ENCODE measurements around the gene NAP1L4.
"Not testable (repeated sequence)": the region's sequence is repeated elsewhere in the genome, so short reads cannot be mapped to it uniquely, and the experiment has no call there.

NAP1L4 gene

DNA sequence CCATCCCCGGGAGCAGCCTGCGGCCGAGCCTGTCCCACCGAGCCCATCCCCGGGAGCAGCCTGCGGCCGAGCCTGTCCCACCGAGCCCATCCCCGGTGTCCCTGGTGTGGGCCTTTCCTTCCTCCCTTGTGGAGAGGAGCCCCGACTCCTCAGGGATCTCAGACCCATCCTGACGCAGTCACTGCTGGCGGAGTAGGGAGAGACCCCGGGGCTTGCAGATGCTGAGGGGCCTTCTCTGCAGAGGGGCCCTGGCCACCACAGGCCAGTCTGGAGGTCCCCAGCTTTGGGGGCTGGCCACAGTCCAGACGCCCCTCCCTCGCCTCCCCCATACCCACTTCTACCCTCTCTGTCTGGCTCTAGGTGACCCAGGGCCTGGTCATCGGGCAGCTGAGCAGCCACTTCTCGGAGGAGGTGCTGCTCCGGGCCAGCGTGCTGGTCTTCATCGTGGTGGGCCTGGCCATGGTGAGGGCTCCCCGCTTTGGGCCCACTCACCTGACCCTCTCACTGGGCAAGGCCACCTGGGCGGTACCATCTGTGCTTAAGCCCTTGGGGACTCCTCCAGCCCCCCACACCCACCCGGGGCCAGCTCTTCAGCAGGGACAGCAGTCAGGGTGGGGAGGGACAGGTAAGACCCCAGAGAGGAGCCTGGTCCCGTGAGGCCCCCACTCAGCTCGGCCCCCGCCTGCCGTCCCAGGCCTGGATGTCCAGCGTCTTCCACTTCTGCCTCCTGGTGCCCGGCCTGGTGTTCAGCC, 70.2 kb downstream of the NAP1L4 start:
- no peak for DNase-seq (ENCODE audit: low read depth)

GRCh38 chr11:2921261-2921660, 70.9 kb downstream of the NAP1L4 start:
- no peak for DNase-seq (ENCODE audit: low read depth)

GRCh38 chr11:2920343-2920742, 71.8 kb downstream of the NAP1L4 start:
- DNase-seq (ENCODE audit: low read depth): no peak

- no peak for DNase-seq (ENCODE audit: low read depth)
These were observed 72.3 kb downstream of the NAP1L4 start for GRCh38 chr11:2919837-2920236.

- DNase-seq (ENCODE audit: low read depth): no peak
These were observed 72.9 kb downstream of the NAP1L4 start for GRCh38 chr11:2919188-2919587.

GRCh38 chr11:2917842-2918490, 74.2 kb downstream of the NAP1L4 start:
- DNase-seq (ENCODE audit: low read depth): no peak

DNA sequence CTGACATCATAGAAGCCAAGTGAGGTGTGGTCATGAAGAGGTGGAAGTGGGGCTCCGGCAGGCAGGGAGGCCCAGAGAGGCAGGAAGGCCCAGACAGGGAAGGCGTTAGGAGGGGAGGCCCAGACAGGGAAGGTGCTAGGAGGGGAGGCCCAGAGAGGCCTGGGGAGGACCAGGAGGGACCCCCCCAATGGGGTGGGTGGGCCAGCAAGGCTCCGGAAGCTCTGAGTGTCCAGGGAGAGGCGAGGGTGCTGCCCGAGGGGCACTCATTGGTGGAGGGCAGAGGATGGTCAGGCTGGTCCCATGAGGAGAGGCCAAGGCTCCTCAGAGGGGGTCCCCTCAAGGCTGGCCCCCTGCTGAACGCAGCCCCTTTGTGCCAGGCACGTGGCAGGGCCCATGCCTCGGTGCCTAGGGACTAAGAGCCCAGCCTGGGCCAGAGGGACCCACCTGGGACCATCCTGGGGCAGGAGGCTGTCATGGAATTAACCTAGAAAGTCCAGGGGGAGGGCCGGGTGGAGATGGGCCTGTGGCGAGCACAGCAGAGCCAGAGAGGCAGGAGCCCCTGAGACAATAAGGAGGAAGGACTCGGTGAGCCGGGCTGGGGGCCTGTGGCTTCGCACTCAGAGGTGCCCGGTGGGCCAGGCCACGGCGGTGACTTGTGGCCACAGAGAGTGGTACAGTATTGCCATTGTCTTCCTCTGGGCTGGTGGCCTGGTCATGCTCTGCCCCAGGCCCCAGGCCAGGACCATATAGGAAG, 75.1 kb downstream of the NAP1L4 start:
- no peak for DNase-seq (ENCODE audit: low read depth)

DNA sequence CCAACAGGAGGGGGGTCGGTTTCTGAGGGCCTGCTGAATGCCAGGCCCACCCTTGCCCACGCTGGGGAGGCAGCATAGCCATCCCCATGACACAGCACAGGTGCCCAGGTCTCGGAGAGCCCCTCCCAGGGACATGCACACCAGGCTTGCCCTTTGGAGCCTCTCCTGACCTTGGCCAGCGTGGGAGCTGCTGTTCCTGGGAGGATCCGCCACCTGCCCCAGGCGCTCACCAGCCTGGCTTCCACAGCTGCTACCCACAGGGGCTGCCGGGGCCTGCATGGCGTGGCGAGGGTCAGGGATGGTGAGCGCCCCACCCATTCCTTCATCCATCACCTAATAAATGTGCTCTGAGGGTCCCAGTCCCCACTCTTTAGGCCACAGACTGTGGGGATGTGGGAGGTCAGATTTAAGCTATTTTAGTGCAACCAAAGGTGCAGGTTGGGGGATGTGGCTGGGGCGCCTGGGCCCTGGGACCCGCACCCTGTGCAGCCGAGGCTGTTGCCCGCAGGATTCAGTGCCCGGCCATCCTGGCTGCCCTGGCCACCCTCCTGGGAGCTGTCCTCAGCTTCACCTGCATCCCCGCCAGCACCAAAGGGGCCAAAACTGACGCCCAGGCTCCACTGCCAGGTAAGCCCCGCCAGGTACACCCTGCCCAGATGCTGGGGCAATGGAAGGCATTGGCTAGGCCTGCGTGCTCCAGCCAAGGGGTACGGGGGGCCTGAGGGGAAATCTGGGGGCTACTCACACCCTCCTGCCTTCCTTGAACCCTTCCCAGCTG, 75.8 kb downstream of the NAP1L4 start:
- DNase-seq (ENCODE audit: low read depth): no peak

DNA sequence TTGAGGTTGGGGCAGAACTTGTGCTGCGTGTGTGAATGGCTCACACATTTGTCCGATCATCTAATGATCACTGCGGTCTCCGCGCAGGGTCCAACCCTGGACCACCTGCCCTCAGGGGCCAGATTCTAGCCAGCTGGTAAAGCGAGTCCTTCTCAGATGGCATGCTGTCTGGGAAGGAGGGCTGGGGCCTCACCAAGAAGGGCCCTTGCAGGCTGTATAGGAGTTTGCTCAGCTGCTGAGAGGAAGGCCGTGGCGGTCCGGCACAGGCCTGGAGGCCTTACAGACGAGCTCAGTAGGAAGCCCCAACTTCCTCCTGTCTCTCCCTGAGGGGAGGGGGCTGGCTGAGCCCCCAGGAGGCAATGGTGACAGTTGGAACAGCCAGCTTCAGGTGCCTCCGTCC, 76.7 kb downstream of the NAP1L4 start:
- no peak for DNase-seq (ENCODE audit: low read depth)

DNA sequence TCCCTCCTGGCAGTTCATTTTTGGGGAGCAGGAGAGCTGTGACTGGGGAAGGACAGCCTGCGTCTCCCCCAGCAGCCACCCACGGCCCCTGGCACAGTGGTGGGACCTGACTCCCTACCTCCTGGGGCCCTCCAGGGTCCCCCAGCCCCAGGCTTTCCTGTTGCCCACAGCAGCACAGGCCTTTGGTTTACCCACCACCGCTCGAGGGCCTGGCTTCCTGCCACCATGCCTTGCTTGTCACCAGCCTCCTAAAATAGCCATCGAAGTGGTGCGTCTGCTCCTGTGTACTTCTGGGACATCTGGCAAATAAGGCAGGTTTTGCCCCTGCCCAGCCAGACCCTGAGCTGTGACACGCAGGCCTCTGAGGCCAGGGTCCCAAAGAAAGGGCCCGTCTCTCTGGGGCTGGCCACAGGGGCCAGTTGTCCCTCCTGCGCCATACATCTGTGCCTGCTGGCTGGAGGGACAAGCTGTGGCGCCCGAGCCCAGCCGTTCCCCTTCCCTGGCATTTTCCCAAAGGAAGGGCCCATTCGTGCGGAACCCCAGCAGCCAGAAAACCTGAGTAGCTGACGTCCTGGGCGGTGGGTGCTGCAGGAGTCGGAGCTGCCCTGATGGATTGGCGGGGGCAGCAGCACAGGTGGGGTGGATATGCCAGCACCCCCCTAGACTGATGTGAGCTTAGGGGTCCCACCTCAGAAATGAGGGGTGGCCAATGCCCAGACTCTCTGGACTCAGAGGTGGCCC, 77.5 kb downstream of the NAP1L4 start:
- no peak for DNase-seq (ENCODE audit: low read depth)

- no peak for DNase-seq (ENCODE audit: low read depth)
These were observed 78.4 kb downstream of the NAP1L4 start for GRCh38 chr11:2913776-2914175.

GRCh38 chr11:2913019-2913431, 79.1 kb downstream of the NAP1L4 start:
- no peak for DNase-seq (ENCODE audit: low read depth)

GRCh38 chr11:2912498-2912897, 79.6 kb downstream of the NAP1L4 start:
- DNase-seq (ENCODE audit: low read depth): no peak

DNA sequence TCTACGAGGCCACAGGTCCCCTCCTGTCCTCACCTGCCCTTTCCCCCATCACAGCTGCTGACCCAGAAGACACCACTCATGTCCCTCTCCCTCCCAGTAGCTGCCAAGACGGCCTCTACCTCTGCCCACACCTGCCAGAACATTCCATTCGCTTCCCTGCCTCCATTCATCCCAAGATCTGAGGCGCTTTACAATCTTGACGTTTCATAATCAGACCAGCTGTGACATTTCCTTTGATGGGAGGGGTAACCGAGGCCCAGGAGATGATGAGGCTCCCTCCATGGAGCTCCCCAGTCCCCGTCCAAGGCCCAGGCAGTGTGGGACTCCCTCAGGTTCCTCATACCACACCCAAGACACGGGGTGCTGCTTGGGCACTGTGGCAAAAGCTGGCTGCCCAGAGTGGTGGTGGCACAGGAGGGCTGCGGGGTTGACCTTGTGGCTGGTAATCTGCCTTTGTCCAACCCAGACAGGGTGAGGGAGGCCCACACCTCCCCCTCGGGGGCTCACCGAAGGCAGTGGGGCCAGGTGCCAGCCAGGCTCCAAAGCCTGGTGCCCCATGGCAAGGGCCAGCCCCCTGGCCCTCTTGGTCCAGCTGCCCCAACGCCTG, 80.2 kb downstream of the NAP1L4 start:
- DNase-seq (ENCODE audit: low read depth): no peak

- no peak for DNase-seq (ENCODE audit: low read depth)
These were observed 80.9 kb downstream of the NAP1L4 start for GRCh38 chr11:2911088-2911784.

DNA sequence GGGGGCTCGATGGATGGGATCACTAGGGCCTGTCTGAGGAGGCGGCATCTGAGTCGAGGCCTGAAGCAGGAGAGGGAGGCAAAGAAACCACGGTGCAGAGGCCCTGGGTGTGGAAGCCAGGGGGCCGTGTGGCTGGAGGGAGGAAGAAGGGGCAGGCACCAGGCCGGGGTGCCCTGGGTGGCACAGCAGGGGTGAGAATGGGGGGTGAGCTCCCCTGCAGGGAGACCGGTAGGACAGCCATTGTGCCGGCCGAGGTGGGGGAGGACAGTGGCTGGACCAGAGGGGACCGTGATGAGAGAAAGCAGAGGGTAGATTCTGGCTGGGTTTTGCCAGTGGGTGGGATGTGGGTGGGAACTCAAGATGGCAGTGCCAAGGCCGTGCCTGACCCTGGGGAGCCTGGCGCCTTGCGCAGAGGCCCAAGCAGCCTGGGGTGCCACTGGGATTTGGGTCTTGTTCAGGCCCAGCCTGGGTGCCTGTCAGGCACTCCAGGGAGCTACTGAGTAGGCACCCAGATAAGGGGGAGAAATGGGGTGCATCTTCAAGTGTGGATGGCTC, 81.7 kb downstream of the NAP1L4 start:
- no peak for DNase-seq (ENCODE audit: low read depth)

DNA sequence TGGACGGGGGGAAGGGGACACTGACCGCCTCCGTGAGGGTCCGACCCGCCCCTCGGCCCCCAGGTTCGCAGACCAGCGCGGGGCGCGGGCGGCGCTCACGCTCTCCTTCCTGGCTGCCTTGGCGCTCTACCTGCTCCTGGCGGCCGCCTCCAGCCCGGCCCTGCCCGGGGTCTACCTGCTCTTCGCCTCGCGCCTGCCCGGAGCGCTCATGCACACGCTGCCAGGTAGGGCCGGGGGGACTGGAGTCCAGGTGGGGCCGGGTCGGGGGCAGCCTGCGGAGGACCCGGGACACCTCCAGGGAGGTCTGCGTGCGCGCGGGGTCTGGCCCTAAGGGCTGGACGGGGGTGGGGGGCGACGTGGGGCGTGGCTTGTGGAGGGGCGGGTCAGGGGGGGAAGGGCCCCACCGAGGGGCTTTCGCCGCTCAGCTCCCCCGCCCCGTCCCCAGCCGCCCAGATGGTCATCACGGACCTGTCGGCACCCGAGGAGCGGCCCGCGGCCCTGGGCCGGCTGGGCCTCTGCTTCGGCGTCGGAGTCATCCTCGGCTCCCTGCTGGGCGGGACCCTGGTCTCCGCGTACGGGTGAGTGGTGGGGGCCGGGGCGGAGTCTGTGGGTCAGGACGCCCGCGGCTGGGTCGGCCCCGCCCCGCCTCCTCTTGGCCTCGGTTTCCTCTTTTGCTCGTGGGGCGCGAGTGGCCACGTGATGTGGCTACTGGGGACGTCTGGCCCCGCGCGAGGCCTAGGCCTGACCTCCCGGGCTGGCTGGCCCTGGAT, 82.8 kb downstream of the NAP1L4 start:
- DNase-seq (ENCODE audit: low read depth): no peak

DNA sequence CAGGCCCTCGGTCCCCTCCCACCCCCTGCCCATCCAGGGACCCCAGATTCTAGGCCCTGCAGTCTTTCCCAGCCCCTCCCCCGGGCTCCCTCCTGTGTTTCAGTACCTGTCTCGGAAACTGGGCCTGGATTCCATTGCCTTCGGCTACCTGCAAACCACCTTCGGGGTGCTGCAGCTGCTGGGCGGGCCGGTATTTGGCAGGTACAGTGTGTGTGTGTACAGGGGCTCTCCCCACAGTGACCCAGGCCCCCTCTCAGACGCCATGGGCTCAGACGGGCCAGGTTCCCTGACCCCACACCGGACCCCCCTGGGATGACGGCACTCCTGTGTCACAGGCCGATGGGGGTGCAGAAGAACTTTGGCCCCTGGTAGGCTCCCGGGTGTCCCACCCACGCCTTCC, 84.0 kb downstream of the NAP1L4 start:
- no peak for DNase-seq (ENCODE audit: low read depth)

- DNase-seq (ENCODE audit: low read depth): not testable (repeated sequence)
These were observed 86.8 kb downstream of the NAP1L4 start for GRCh38 chr11:2905299-2905698.

Measured in activated gamma-delta T cell treated with anti-CD3 and anti-CD28 coated beads, Interleukin-2, amount 50 U/mL, for 16 hours (primary cell).